GM06990 (cell line): ENCODE results near the gene SLC24A5.

Experiments used
- DNase-seq: peaks from one replicate; pipeline ENCODE4 v3.0.0-alpha.2; 2011; ENCODE audit not compliant: insufficient read length; ENCODE audit errors: extremely low read depth
- H3K27me3 ChIP-seq: replicated peaks from 2 replicates; pipeline ENCODE4 v1.6.0; 2011; ENCODE audit warnings: low read length; ENCODE audit not compliant: control insufficient read depth, insufficient read depth
- H3K36me3 ChIP-seq: 2 replicates; pipeline ENCODE4 v1.5.1; 2011; ENCODE audit warnings: low read length; ENCODE audit not compliant: control insufficient read depth, insufficient read depth
- H3K4me3 ChIP-seq: replicated peaks from 2 replicates; pipeline ENCODE4 v1.5.1; 2011; ENCODE audit warnings: low read depth, mild to moderate bottlenecking, control low read depth, low read length
- TF ChIP-seq, protein P1 (sequence below): IDR thresholded peaks from 2 replicates; pipeline ENCODE4 v1.5.1; 2011; ENCODE audit warnings: low read length, control low read depth, mild to moderate bottlenecking, inconsistent platforms; ENCODE audit not compliant: insufficient read depth, poor library complexity, severe bottlenecking

The SLC24A5 gene

DNA sequence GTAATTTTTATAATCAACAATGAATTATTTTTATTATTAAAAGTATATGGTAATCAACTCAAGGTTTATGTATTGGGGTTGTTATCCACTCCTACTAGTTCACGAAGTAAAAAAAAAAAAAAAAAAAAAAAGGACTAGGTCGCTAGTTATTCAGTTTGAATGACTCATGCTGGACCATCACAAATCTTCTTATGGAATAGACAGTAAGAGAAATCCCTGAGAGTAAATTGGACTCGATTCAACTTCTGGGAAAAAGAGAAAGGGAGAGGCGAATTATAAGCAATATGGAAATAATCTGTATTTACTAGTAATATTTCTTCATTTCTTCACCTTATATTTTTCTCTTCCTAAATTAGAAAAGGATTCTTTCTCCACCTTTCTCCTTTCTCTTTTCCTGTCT lies 55.3 kb downstream of the SLC24A5 start:
- H3K27me3 ChIP-seq: no peaks in the 10 kb centered on the region
- H3K36me3 ChIP-seq: no peaks in the 10 kb centered on the region
- TF ChIP-seq, protein P1, sequence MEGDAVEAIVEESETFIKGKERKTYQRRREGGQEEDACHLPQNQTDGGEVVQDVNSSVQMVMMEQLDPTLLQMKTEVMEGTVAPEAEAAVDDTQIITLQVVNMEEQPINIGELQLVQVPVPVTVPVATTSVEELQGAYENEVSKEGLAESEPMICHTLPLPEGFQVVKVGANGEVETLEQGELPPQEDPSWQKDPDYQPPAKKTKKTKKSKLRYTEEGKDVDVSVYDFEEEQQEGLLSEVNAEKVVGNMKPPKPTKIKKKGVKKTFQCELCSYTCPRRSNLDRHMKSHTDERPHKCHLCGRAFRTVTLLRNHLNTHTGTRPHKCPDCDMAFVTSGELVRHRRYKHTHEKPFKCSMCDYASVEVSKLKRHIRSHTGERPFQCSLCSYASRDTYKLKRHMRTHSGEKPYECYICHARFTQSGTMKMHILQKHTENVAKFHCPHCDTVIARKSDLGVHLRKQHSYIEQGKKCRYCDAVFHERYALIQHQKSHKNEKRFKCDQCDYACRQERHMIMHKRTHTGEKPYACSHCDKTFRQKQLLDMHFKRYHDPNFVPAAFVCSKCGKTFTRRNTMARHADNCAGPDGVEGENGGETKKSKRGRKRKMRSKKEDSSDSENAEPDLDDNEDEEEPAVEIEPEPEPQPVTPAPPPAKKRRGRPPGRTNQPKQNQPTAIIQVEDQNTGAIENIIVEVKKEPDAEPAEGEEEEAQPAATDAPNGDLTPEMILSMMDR: no peak
- no peak overlapping the region for H3K4me3 ChIP-seq
- DNase-seq: no peak

DNA sequence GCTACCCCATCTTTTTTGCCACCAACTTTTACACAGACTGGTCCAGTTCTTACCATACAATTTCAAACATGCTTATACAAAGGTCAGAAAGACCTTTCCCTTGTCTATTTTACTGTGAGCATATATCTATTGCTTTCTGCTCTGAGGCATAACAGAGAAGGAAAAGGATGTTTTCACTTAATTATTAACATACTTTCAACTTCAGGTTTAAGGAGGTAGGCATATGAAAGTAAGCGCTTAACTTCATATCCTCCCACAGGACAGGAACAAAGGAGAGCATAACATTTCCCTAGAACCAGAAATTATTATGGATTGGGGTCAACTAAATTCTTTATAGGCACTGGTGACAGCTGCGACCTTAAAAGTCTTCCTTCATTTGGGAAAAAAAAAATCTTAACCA lies 56.2 kb downstream of the SLC24A5 start:
- H3K36me3 ChIP-seq: no peaks in the 10 kb centered on the region
- TF ChIP-seq, protein P1: no peak
- no peaks in the 10 kb centered on the region for H3K27me3 ChIP-seq
- DNase-seq: no peak
- peak overlapping the region; percentile 76 for H3K4me3 ChIP-seq

DNA sequence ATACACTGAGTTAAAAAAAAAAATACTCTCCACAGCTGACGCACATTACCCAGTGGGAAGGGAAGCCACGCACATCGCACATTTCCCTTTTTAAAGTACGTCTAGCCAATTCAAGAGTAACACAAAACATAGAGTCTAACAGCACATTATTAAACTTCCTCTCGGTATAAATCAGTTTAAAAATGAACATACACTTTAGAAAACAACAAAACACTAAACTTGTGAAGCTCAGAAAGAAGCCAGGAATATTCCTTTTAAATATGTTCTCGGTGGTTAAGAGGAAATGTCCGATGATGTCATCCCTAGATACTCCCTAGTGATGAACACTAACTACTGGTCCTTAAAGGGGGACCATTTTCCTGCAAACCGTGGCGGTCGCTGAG lies 56.6 kb downstream of the SLC24A5 start:
- Histone ChIP-seq H3K27me3 (no peaks in the 10 kb centered on the region), H3K36me3 (no peaks in the 10 kb centered on the region), H3K4me3 (peak overlapping the region; percentile 76)
- DNase-seq: no peak
- TF ChIP-seq, protein P1: no peak

DNA sequence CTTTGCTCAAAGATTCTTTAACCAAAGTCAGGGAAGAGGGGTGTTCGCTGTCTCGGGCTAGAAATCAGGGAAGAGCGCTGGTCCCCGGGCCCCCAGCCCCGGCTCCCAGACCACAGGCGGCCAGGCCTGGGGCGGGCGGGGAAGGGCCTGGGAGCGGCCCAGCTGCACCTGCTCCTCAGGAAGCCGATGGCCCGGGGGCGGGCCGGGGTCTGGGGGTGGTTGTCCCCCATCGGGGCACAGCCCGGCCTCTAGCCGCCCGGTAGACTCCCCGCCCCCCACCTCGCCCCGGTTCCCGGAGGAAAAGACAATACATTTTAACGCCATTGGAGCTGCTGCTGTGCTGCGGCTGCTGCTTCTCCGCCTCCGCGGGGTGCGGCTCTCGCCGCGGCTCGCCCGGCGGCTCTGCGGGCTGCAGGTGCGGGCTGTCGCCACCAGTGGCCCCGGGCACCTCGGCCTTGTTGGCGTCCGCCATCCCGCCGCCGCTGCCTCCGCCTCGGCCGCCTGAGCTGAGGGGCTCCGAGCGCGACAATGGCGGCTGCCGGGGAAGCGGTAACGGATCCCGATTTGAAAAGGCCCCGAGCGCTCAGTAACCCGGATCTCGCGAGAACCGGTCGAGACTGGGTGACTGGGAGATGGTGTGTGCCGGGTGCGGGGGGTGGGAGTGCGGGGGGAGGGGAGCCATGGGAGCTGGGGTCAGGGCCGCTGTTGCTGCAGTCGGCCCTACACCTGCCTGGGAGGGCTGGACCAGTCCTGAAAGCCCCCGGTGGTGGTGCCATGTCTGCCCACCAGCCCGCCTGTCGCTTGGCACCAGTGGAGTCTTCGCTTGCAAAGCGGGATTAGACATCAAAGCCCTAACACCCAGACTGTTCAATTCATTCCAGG lies 57.2 kb downstream of the SLC24A5 start, which contains the start of gene MYEF2:
Gene MYEF2 (minus strand): TSS at position 530 of the 882 bp plus-strand sequence. CDS start 58 bp downstream, at position 472.
- peak; percentile 69 for DNase-seq
- H3K27me3 ChIP-seq: no peaks in the 10 kb centered on the region
- H3K4me3 ChIP-seq: peak within 1 kb of the TSS; percentile 76
- TF ChIP-seq, protein P1: no peak
- no peaks in the 10 kb centered on the region for H3K36me3 ChIP-seq

DNA sequence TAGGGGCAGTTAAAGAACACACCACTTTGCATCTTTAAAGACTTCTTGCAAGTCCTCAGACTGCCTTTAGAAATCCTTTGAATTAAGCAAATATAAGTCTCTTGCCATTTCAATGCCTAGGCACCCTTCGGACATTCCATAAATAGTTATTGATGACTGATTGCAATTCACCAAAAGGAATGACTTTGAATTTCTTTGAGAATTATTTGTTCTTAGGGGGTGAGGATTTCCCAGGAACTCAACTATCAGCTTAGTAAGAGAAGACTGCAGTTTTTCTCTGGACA lies 57.8 kb downstream of the SLC24A5 start:
- no peak for DNase-seq
- Histone ChIP-seq H3K36me3 (no peaks in the 10 kb centered on the region), H3K4me3 (peak overlapping the region; percentile 76), H3K27me3 (no peaks in the 10 kb centered on the region)
- TF ChIP-seq, protein P1: no peak
